A549 (cell line): ENCODE data around the gene KIF9. TPM values are rescaled to one million over a fixed set of nuclear protein-coding genes. Genes with fewer than 3 reads are reported as not detected.
A peak's percentile ranks its signal among the peaks of the same experiment; 100 is the strongest.
"Not testable (repeated sequence)": the region's sequence is repeated elsewhere in the genome, so short reads cannot be mapped to it uniquely, and the experiment has no call there.

Experiments
- ATAC-seq, 2 experiments: fragments of 200-7000 bp in 1 of 2; fragments of >200 bp in 1 of 2; cut with Nextera tagmentation in 1 of 2; cut with Tn5 transposase in 1 of 2; 3 replicates each; pipeline versions ENCODE4 v1.8.0 to v1.9.1; 2018 to 2020; ENCODE audit warnings: mild to moderate bottlenecking in 1 of 2, moderate library complexity in 1 of 2
- CTCF ChIA-PET: fragments of 300-600 bp; sonication (Branson Sonifier 250); formaldehyde crosslinking; extraction: SDS; loops from one replicate; lab custom pipeline; 2021; ENCODE audit warnings: antibody characterized with exemption, inconsistent platforms; lab: Yijun Ruan, JAX
- POLR2A ChIA-PET: fragments of 350-600 bp; formaldehyde crosslinking; extraction: SDS; loops from one replicate; lab custom pipeline; 2021; ENCODE audit warnings: antibody characterized with exemption, inconsistent platforms; lab: Yijun Ruan, JAX
- DNase-seq, 2 experiments: peaks; one replicate each; pipeline versions ENCODE4 v3.0.0 to v3.0.0-alpha.2; 2011 to 2016; ENCODE audit warnings: low read depth in 1 of 2, low spot score in 1 of 2
- FAIRE-seq: peaks from 2 replicates; lab custom pipeline; 2011; peaks lifted over from hg19 to GRCh38; lab: Jason Lieb, UNC
- H3K27ac ChIP-seq, 2 experiments: fragments of >200 bp; sonication (Bioruptor Twin); formaldehyde crosslinking; 3 replicates each; pipeline ENCODE4 v1.5.1; 2016 to 2017
- H3K4me1 ChIP-seq: fragments of >200 bp; sonication (Bioruptor Twin); formaldehyde crosslinking; 3 replicates; pipeline ENCODE4 v1.6.1; 2016
- H3K4me2 ChIP-seq: fragments of >200 bp; sonication (Bioruptor Twin); formaldehyde crosslinking; 3 replicates; pipeline ENCODE4 v1.6.1; 2016
- H3K4me3 ChIP-seq: fragments of >200 bp; sonication (Bioruptor Twin); formaldehyde crosslinking; 3 replicates; pipeline ENCODE4 v1.5.1; 2016
- H3K9me3 ChIP-seq: fragments of >200 bp; sonication (Bioruptor Twin); formaldehyde crosslinking; 3 replicates; pipeline ENCODE4 v1.6.1; 2016
- BHLHE40 ChIP-seq: IDR thresholded peaks from 2 replicates; pipeline ENCODE4 v1.6.1; 2012; ENCODE audit warnings: low read depth, low read length, inconsistent platforms
- CBX2 ChIP-seq: fragments of 200-600 bp; sonication (generic); IDR thresholded peaks from 2 replicates; pipeline ENCODE4 v1.6.1; 2016; ENCODE audit warnings: low read depth, mild to moderate bottlenecking, borderline replicate concordance
- CHD2 ChIP-seq: fragments of 150-350 bp; IDR thresholded peaks from 2 replicates; pipeline ENCODE4 v1.6.1; 2014; ENCODE audit warnings: low read length; ENCODE audit not compliant: partially characterized antibody
- E2F6 ChIP-seq: IDR thresholded peaks from 2 replicates; pipeline ENCODE4 v1.6.1; 2012; ENCODE audit warnings: low read depth, borderline replicate concordance
- FOXS1 ChIP-seq: fragments of 250-450 bp; sonication (Bioruptor Pico); IDR thresholded peaks from 2 replicates; pipeline ENCODE4 v1.5.0; 2020; ENCODE audit warnings: mild to moderate bottlenecking, moderate library complexity
- HOXB5 ChIP-seq: fragments of 250-450 bp; sonication (Bioruptor Pico); IDR thresholded peaks from 2 replicates; pipeline ENCODE4 v1.5.0; 2020; ENCODE audit warnings: mild to moderate bottlenecking, moderate library complexity
- JUNB ChIP-seq: fragments of >200 bp; sonication (Bioruptor Twin); formaldehyde crosslinking; IDR thresholded peaks from 2 replicates; pipeline ENCODE4 v1.6.1; 2016
- MAFK ChIP-seq: fragments of 450-650 bp; IDR thresholded peaks from 2 replicates; pipeline ENCODE4 v1.6.1; 2014; ENCODE audit not compliant: partially characterized antibody
- PBX3 ChIP-seq: IDR thresholded peaks from 2 replicates; pipeline ENCODE4 v1.6.1; 2012
- RAD21 ChIP-seq, 2 experiments: fragments of >200 bp in 1 of 2; sonication (Bioruptor Twin) in 1 of 2; formaldehyde crosslinking in 1 of 2; IDR thresholded peaks in 1 of 2; conservative IDR thresholded peaks in 1 of 2; 2 replicates in 1 of 2; 3 replicates in 1 of 2; pipeline ENCODE4 v1.6.1; 2012 to 2018; ENCODE audit warnings: inconsistent platforms in 1 of 2
- USF2 ChIP-seq: fragments of 450-650 bp; IDR thresholded peaks from 2 replicates; pipeline ENCODE4 v1.6.1; 2014; ENCODE audit warnings: antibody characterized with exemption
- WGBS: methylation state at CpG from one replicate; pipeline ENCODE4 v1.1.6; 2017; ENCODE audit errors: missing lambda C conversion rate; 5-methylcytosine and 5-hydroxymethylcytosine counted together
- polyA plus RNA-seq, 4 experiments: library from polyadenylated mRNA; depleted of rRNA in 3 of 4; stranded (reverse); fragments of >200 nt; fragmentation: RNase III in 1 of 4; extraction: RNeasy Plus Mini Kit Qiagen cat#74134 plus additional on column Dnase treatment in 1 of 4; gene quantifications; 2 replicates in 3 of 4; 3 replicates in 1 of 4; pipeline ENCODE4 v1.2.3, GENCODE V29; 2011 to 2017
- small RNA-seq, 6 experiments: library from RNA; depleted of rRNA; stranded (forward); fragments of <200 nt; gene quantifications; one replicate each; pipeline ENCODE3, GENCODE V24; 2012

Gene KIF9
- polyA plus RNA-seq, 2 of the 4 experiments (the other 2 are of a cell fraction): 12.6 to 15.5 TPM

- CTCF ChIA-PET: interaction anchor here (0.9 kb wide), 1 partner anchor 81 kb away, joined by 3 read pairs; no protein-coding TSS in a partner anchor
- TF ChIP-seq USF2 (no peak), PBX3 (no peak), HOXB5 (CRISPR knock-in tag) (no peak), FOXS1 (CRISPR knock-in tag) (no peak), RAD21 (conservative IDR thresholded peaks at IDR 0.05 in 1 of 2, IDR thresholded peaks at IDR 0.05 in 1 of 2) (no peak)
Observed at GRCh38 chr3:47193871-47194859, 88.4 kb downstream of the KIF9 start.

GRCh38 chr3:47186285-47186684, 96.3 kb downstream of the KIF9 start:
- FAIRE-seq: no peak
- Histone ChIP-seq H3K27ac (no peak overlapping the region), H3K4me2 (no peak overlapping the region), H3K9me3 (no peaks in the 10 kb centered on the region), H3K4me3 (no peak overlapping the region), H3K4me1 (no peaks in the 10 kb centered on the region)
- no peak for DNase-seq
- ChIA-PET POLR2A (no interaction called here), CTCF (no interaction called here)
- ATAC-seq: no peak
- 93% methylated on average over 2 of the region's 2 CpGs for WGBS
- TF ChIP-seq CHD2 (no peak), JUNB (no peak), E2F6 (no peak), CBX2 (no peak), MAFK (peak; percentile 65), BHLHE40 (no peak)

More at GRCh38 chr3:47193871-47194859, 88.4 kb downstream of the KIF9 start:
- ATAC-seq (no peak), FAIRE-seq (no peak), DNase-seq (no peak)
- Histone ChIP-seq H3K27ac (no peak overlapping the region), H3K4me3 (no peak overlapping the region), H3K4me2 (no peak overlapping the region), H3K9me3 (no peaks in the 10 kb centered on the region), H3K4me1 (no peaks in the 10 kb centered on the region)
- POLR2A ChIA-PET: no interaction called here
- WGBS: 77% methylated on average over 4 of the region's 4 CpGs

GRCh38 chr3:47181685-47182084, 100.9 kb downstream of the KIF9 start:
- H3K27ac ChIP-seq, H3K9me3 ChIP-seq, H3K4me1 ChIP-seq, POLR2A ChIA-PET, FAIRE-seq, H3K4me2 ChIP-seq, ATAC-seq, DNase-seq, H3K4me3 ChIP-seq: not testable (repeated sequence)
- 93% methylated on average over 4 of the region's 4 CpGs for WGBS
- CTCF ChIA-PET: interaction anchor here (0.6 kb wide), 1 partner anchor 112 kb away, joined by 3 read pairs; no protein-coding TSS in a partner anchor

- FAIRE-seq, H3K4me3 ChIP-seq, H3K27ac ChIP-seq, DNase-seq, POLR2A ChIA-PET, H3K4me2 ChIP-seq, H3K9me3 ChIP-seq, ATAC-seq, H3K4me1 ChIP-seq: not testable (repeated sequence)
- CTCF ChIA-PET: interaction anchor here (0.6 to 1.1 kb wide), 2 partner anchors 16 to 497 kb away, joined by 3 read pairs; partner anchors contain the start of gene SETD2
- WGBS: 87% methylated on average over 12 of the region's 12 CpGs
Observed at GRCh38 chr3:47180011-47180410, 102.6 kb downstream of the KIF9 start.

Small RNA genes within 50 kb of the gene (small RNA-seq; reads per million reads assigned to genes)
- 0 to 0.86 (median 0) reads per million in 6 experiments for gene SNORD13P3

Other genes starting within 250 kb of the KIF9 start
- 24.8 and 26.1 TPM in 2 replicates for gene SETD2, start 118.7 kb downstream of the KIF9 start, polyA plus RNA-seq (2011; rRNA removed)
- gene SETD2, start 118.7 kb downstream of the KIF9 start, polyA plus RNA-seq (2017; fragmentation: RNase III; extraction: RNeasy Plus Mini Kit Qiagen cat#74134 plus additional on column Dnase treatment): 16.8 to 18.1 TPM (median 17.0 TPM) in 3 replicates
- 18.5 and 20.7 TPM in 2 replicates for gene KLHL18, start 145 bp upstream of the KIF9 start, polyA plus RNA-seq (2011; rRNA removed)
- gene KLHL18, start 145 bp upstream of the KIF9 start, polyA plus RNA-seq (2017; fragmentation: RNase III; extraction: RNeasy Plus Mini Kit Qiagen cat#74134 plus additional on column Dnase treatment): 13.6 to 16.2 TPM (median 14.3 TPM) in 3 replicates
- 1.5 and 3.1 TPM in 2 replicates for gene PTPN23, start 98.2 kb upstream of the KIF9 start, polyA plus RNA-seq (2011; rRNA removed)
- gene PTPN23, start 98.2 kb upstream of the KIF9 start, polyA plus RNA-seq (2017; fragmentation: RNase III; extraction: RNeasy Plus Mini Kit Qiagen cat#74134 plus additional on column Dnase treatment): 16.8 to 21.3 TPM (median 17.3 TPM) in 3 replicates
- 12.9 and 27.2 TPM in 2 replicates for gene SCAP, start 193.1 kb upstream of the KIF9 start, polyA plus RNA-seq (2011; rRNA removed)
- 21.9 to 25.9 TPM (median 24.8 TPM) in 3 replicates for gene SCAP, start 193.1 kb upstream of the KIF9 start, polyA plus RNA-seq (2017; fragmentation: RNase III; extraction: RNeasy Plus Mini Kit Qiagen cat#74134 plus additional on column Dnase treatment)
- gene ELP6, start 230.9 kb upstream of the KIF9 start, polyA plus RNA-seq (2011; rRNA removed): 40.0 and 42.0 TPM in 2 replicates
- 36.3 to 39.4 TPM (median 36.5 TPM) in 3 replicates for gene ELP6, start 230.9 kb upstream of the KIF9 start, polyA plus RNA-seq (2017; fragmentation: RNase III; extraction: RNeasy Plus Mini Kit Qiagen cat#74134 plus additional on column Dnase treatment)